Mesenteric fat pad (tissue), 1 donor: Measurements from ENCODE around the gene CCDC158. TPM values are rescaled to one million over a fixed set of nuclear protein-coding genes. Genes with fewer than 3 reads are reported as not detected.
"Not testable (repeated sequence)": the region's sequence is repeated elsewhere in the genome, so short reads cannot be mapped to it uniquely, and the experiment has no call there.

Source experiments
- DNase-seq: peaks from one replicate; pipeline ENCODE4 v3.0.0-alpha.2; 2020; ENCODE audit warnings: low spot score
- total RNA-seq: library from RNA; stranded (reverse); fragmentation: NEBNext Ultra II Directional; extraction: Animal tissue kit (Norgen Biotek cat#: 25700); gene quantifications from one replicate; pipeline ENCODE4 v1.2.1, GENCODE V29; 2021
- donor health status: DM: yes; HTN: yes; CAD: no.

The CCDC158 gene
- total RNA-seq, 1 donor from 2014 or later, result 0.45 TPM

DNA sequence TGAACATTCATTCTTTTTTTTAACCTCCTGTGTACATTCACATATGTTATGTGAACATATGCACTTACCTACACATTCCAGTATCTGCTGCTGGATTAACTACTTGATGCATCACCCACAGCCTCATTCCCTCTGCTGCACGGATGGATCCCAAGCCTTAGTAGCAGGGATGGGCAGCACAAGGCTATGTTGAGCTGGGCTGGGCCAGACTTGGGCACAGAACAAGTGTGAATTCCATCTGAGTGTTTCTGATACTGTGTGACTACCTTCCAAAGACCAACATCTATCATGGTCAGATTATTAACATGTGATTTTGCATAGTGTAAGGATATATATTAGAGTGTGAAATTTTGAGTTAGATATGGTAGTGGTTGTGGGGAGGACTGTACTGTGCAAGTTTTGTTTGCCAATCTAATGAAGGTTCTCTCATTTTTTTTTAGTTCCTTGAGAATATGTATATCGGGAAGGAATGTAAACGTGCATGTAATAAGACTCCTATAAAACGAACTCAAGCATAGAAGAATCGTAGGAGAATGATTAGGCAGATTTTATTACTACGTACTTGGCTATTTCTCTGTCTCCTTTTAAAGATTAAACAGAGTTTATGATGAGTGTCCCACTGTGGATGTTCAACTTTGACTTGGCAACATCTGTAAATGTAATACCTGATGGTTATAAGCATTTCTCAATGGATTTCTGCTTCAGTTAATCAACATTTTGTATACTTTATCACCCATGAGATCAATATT, 137.8 kb downstream of the CCDC158 start:
- no peak for DNase-seq

DNA sequence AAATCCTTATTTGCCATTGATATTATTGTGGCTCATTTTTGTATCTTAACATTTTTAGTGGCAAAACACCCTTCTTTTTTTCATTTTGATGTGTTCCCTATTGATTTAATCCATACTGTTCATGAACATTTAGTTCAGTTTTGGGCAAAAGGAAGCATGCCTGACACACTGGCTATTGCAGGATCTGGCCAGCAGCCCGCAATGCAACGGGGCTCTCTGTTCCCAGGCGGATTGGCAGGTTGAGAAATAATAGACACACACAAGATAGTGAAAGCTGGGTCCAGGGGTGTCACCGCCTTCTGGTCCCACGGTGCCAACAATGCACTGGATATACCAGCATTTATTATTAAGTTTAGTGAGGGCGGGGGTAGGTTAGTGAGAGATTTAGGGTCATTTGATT, 139.3 kb downstream of the CCDC158 start:
- DNase-seq, result not testable (repeated sequence)

DNA sequence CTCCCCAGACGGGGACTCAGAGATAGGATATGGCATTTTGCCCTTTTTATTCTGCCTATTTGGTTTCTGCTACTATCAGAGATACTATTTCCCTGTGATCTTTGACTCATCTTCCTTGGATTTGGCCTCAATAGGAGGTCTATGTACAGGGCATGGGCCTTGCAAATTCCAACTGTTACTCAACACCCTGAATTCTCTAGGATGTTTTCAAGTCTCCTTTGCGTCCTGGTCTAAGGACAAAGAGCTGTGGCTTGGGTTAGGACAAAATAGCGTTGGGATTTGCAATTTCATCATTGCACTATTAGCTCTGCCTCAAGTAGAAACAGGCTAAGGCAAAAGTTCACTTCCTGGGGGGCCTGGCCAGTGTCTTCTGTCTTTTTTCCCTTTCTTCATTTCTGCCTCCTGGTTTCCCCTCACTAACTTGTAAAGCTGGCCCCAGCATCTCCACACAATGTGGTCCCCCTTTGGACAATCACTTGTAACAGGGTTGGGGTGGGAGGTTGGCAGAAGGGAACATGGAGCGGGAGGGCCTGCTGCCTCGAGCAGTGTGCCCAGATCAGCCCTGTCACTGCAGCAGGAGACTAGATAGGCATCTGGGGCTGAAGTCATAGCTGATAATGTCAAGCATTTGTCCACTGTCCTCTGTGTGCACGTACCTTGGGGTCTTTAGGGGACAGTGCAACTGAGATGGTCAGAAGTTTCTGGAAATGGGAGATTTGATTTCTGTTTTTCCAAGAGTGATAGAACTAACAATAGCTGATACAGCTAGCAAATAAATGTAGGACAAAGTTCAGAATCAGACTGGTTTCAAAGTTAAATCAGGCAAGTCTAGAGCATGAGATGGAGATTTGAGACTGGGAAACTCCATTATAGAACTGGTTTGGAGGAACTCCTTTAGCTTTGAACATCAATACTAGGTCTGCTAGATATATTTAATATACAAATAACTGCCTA, 140.2 kb downstream of the CCDC158 start:
- DNase-seq, result no peak

DNA sequence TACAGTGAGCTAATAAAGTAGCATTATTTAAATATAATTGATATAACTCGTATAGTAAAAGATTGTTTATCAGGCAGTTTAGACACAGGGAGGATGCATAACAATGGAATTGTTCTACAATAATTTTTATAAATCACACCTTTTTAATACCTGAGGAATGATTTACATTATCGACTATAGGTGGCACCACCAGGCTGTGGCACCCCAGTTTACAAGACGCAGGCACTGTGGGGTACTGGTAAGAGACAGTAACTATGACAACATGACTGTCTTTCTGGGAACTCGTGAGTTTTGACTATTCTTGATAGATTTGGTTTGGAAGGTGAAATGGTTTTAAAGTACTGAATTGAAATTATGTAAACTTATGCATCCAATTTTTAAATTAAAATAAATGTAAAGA, 141.5 kb downstream of the CCDC158 start:
- DNase-seq, result no peak

DNA sequence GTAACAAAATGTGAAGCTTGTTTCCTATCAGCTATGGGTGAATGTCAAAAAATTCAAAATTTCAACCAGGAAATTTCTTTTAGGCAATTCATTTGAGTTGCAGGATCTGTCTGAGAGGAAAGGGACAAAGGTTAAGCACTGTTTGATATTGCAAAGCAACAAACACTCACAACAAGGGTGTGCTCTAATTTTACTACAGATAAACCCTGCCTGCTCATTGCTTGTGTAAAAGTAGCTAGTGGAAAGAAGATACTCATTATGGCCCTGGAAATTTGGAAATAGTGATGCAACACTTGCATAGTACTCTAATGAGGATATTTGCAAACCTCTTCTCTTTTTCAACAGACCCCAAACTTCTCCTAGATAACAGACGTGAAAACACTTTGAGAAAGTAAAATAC, 142.4 kb downstream of the CCDC158 start:
- DNase-seq, result no peak

DNA sequence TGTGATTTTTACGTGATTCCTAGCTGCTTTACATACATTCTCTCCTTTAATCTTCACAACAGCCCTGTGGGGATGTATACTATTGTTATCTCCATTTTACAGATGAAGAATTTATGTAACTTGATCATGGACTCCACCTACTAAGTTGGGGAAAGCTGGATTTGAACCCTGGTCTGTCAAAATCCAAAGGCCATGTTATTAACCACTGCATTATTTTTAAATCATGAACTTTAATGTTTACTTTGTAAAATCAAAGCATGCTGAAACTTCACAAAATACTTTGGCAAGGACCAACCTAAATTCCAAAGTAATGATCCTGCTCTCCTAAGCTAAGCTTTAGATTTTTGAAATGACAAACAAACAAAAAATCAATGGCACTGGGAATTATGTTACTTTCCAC, 143.3 kb downstream of the CCDC158 start:
- no peak for DNase-seq

DNA sequence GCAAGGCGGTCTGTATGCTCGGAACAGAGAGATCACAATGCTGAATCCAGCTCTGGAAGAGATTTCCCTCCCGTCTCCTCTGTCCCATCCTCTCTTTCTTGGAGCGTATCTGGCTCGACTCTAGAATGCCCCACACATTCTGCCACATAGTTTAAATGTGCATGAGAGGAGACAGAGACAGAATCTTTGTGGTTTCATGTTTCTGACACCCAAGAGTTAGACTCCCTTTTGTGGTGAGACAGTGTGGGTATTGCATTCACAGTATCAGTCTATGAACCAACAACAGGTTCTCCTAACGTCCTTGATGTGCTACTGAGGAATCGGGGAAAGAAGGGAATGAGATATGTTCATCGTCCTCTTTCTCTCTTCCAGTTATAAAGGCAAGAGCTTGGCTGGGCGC, 144.1 kb downstream of the CCDC158 start:
- no peak for DNase-seq

DNA sequence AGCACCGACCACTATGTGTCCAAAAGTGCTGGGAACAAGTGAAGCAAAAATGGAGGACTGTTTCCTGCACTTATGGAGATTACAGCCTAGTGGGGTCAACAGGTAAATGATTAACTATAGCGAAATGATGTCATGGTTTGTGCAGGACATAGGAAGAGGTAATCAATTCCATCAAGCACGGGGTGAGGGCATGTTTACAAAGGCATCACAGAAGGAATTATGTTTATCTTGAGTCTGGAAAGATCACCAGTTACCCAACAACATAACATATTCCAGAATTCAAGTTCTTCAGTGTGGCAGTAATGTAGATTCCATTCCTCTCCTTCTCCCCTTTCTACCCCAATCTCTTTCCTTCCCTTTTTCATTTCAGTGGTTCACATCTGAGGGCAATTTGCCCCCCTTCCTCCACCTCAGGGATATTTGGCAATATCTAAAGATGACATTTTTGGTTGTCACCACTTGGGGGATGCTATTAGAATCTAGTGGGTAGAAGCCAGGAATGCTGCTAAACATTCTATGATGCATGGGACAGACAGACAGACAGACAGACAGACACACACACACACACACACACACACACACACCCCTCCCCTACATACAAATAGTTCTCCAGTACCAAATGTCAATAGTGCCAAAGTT, 145.3 kb downstream of the CCDC158 start:
- DNase-seq, result no peak

DNA sequence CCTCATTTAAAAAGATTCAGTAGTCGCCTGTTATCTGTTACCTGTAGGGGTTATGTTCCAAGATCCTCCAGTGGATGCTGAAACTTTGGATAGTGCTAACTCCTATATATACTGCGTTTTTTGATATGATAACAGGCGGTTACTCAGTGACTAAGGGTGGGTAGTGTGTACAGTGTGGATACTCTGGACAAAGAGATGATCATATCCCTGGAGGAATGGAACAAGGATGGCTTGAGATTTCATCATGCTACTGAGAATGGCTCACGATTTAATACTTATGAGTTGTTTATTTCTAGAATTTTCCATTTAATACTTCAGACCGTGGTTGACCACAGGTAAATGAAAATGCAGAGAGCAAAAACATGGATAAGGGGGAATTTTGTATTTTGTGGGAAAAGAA, 147.9 kb downstream of the CCDC158 start:
- no peak for DNase-seq

DNA sequence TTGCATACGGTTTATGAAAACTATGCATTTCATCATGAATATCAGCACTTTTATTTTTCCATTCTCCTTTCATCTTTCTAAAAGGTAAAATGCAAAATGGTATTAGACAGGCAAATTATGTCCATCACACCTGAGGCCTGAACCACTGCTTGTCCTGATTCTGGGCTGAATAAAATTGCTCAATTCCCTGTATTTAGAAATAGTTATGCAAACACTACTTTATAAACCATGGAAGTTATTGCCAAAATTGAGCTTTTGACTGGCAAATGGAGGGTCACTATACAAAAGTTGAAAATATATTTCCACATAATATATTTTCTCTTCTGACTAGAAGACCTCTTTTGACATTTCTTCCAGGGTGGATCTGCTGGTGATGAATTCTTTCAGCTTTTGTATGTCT, 148.4 kb downstream of the CCDC158 start:
- DNase-seq, result no peak

DNA sequence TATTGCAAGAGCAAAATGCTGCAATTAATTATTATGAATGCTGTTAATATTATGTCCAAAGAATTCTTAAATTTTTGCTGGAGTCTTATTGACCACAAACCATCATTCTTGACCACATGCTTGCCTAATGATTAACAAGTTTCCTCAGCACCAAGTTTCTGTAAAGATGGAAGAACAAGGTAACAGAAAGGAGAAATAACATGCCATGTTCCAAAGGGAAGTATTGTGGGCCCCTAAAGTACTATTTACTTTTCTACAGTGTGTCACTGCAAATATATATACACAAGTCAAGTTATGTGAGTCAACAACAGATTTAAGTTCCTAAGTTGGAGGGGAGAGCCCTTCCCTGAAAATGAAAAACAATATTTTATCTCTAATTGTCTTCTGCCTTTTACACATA, 148.9 kb downstream of the CCDC158 start:
- DNase-seq, result no peak

DNA sequence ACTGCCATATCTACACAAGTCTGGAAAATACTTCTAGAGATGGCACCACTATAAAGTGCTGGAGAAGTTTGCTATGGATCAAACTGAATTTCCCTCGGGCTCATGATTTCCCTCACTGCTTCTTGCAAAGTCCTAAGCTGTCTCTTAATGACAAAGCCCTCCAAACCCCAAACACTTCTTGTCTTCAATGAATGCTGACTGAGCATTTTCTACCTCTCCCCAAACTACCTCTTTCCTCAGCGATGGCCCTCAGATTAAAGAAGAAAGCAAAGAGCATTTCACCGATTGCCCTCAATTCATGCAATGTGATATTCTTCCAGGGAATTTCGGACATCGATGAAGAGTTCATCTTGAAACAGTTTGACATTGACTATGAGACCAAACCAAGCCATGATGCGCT, 149.7 kb downstream of the CCDC158 start:
- no peak for DNase-seq

DNA sequence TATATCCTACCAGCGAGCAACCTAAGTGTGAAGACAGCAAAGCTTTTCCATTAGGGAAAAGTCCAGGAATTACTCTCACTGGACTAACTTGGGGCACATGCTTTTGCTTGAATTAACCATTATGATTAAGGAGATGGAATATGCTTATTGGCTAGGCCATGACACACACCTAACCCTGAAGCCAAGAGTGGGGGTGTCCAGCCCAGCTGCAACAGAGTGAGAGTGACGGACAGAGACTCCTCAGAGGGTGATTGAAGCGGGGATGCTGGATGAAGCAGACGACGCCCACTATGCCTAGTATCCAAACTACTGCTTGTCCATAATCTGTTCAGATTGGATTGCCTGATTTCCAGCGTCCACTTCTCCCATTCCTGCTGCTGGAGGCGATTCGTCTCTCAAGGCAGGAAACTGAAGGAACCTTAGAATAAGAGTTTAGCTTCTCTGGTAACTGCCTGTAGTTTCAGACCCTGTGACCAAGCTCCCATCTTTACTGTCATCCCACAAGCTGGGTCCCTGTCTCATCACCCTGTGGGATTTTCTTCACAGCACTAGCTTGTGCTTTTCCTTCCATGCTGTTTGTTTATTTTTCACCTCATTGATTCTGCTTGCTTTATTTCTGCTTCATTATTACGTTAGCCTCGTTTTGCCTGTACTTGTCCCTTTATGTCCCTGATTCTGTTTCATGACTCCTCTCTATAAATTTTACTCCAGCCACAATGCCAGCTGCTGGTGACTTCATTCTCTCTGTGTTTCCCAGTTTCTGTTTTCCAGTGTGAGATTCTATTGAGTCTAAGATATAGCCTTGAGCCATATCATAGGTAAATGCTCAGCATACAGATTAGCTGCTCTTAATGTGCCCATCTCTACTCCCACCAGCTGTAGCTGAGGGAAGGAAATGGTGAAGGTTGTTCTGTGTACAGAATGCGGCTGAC, 150.4 kb downstream of the CCDC158 start:
- DNase-seq, result no peak

DNA sequence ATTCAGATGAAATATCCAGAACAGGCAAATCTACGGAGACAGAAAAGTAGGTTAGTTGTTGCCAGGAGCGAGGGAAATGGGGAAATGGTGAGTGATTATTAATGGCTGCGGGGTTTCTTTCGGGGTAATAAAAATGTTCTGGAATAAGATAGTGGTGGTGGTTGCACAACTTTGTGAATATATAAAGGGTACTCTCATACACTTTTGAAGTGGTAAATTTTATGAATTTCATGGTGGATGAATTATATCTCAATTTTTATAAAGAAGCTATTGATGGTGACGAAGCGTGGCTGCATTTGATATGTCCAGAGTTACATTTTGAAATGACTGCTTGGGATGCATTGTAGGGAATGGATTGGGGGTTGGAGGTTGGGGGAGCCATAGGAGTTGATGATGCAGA, 153.1 kb downstream of the CCDC158 start:
- no peak for DNase-seq

DNA sequence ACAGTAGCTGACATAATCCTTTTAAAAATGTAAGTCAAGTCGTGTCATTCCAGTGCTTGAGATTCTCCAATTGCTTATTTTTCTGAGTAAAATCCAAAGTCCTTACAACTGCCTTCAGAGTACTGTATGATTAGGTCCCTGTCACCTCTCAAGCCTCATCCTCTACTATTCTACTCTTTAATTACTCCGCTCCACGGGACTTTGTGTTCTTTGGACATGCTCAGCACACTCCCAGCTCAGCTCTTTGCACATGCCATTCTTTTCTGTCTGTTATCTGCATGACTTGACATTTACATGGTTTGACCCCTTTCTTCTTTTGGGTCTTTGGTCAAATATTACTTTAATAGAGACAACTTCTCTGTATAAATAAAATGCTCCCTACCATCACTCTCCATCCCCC, 154.3 kb downstream of the CCDC158 start:
- DNase-seq, result no peak

DNA sequence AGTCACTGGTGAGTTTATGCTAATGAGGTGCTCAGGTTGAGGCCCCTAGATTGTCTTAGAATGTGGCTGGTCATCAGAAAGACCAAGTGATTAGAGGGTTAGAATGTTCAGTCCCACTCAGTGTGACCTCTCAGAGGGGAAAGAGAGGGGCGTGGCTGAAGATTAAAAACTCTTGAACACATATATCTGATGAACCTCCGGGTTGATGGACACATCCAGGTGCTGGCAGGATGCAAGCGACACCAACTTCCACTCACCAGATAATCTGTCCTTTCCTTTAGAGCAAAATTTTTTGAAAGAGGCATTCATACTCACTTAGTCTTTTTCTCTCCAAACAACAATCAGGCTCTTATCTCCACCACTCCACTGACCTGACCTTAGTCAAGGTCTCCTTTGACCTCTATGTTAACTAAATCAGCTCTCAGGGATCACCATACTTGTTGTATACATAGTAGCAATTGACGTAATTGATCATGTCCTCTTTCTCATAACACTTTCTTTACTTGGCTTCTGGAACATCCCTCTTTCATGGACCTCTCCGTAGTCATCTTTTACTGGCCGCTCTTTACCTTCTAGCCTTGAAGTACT, 155.2 kb downstream of the CCDC158 start:
- no peak for DNase-seq
